Astrocyte of the cerebellum (primary cell): ENCODE results near the gene CCDC120.
A peak's percentile ranks its signal among the peaks of the same experiment; 100 is the strongest.

Experiments used
- DNase-seq: peaks from one replicate; pipeline ENCODE4 v3.0.0-alpha.2; 2011; ENCODE audit warnings: low read depth
- H3K4me3 ChIP-seq: 2 replicates; pipeline ENCODE4 v1.5.1; 2011; ENCODE audit warnings: mild to moderate bottlenecking, low read depth, low read length, moderate library complexity
- in situ Hi-C: cut with HindIII; loops from 2 replicates; pipeline ENCODE4 v1.10.0; 2017; ENCODE audit warnings: low sequenced_read_pairs
- TF ChIP-seq, protein P1 (sequence below): IDR thresholded peaks from 2 replicates; pipeline ENCODE4 v1.5.1; 2012; ENCODE audit warnings: low read length, low read depth, moderate library complexity, mild to moderate bottlenecking; ENCODE audit errors: missing control alignments

CCDC120 gene

DNA sequence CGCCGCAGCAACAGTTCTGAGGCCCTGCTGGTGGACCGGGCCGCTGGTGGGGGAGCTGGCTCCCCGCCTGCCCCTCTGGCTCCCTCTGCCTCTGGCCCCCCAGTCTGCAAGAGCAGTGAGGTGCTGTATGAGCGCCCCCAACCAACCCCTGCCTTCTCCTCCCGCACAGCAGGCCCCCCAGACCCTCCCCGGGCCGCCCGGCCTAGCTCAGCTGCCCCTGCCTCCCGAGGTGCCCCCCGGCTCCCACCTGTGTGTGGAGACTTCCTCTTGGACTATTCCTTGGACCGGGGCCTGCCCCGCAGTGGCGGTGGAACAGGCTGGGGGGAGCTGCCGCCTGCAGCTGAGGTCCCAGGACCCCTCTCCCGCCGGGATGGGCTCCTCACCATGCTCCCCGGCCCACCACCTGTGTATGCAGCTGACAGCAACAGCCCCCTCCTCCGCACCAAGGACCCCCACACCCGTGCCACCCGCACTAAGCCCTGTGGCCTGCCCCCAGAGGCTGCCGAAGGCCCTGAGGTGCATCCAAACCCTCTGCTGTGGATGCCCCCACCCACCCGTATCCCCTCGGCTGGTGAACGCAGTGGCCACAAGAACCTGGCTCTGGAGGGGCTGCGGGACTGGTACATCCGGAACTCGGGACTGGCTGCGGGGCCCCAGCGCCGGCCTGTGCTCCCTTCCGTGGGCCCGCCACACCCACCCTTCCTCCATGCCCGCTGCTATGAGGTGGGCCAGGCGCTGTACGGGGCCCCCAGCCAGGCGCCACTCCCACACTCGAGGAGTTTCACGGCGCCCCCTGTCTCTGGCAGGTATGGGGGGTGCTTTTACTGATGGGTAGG lies 8.7 kb downstream of the CCDC120 start:
- TF ChIP-seq, protein P1, sequence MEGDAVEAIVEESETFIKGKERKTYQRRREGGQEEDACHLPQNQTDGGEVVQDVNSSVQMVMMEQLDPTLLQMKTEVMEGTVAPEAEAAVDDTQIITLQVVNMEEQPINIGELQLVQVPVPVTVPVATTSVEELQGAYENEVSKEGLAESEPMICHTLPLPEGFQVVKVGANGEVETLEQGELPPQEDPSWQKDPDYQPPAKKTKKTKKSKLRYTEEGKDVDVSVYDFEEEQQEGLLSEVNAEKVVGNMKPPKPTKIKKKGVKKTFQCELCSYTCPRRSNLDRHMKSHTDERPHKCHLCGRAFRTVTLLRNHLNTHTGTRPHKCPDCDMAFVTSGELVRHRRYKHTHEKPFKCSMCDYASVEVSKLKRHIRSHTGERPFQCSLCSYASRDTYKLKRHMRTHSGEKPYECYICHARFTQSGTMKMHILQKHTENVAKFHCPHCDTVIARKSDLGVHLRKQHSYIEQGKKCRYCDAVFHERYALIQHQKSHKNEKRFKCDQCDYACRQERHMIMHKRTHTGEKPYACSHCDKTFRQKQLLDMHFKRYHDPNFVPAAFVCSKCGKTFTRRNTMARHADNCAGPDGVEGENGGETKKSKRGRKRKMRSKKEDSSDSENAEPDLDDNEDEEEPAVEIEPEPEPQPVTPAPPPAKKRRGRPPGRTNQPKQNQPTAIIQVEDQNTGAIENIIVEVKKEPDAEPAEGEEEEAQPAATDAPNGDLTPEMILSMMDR = no peak

DNA sequence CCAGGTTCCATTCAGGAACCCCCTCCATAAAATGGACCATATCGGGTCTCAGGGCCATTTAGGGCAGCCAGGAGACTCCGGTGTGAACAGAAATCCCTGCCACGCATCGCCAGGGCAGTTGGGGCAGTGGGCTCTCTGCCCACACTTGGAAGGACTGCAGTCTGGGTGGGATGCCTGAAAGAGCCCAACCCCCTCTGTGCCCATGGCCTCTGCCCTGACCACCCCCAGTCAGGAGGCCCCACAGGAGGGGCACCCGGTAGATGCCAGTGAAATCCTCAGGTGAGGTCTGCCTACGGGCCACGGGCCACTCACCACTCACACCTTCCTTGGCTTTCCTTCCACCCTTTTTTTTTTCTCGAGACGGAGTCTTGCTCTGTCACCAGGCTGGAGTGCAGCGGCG lies 10.2 kb downstream of the CCDC120 start:
- no peak overlapping the region for H3K4me3 ChIP-seq
- DNase-seq = no peak
- in situ Hi-C loops = no loop called here
- TF ChIP-seq, protein P1 = no peak

More for the DNA sequence above, 8.7 kb downstream of the CCDC120 start:
- no peak for DNase-seq
- H3K4me3 ChIP-seq = no peak overlapping the region
- in situ Hi-C loops = no loop called here

DNA sequence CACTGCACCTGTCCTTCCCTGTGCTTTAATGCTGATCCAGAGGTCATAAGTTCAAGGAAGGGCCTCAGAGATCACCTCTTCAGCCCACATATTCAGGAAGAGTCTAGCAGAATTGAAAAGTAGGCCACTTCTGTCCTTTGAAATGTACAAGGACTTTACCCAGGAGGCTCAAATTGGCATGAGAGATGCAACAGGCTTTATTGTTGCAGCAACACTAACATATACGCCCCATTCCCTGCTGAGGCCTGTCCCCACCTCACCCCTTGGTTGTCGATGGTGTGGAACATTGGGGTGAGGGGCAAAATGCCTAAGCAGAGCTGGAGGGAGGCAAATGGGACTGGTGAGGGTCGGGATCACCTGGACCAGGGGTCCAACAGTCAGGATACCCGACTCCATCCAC lies 12.2 kb downstream of the CCDC120 start:
- no peak overlapping the region for H3K4me3 ChIP-seq
- TF ChIP-seq, protein P1 = no peak
- no peak for DNase-seq
- in situ Hi-C loops = no loop called here

DNA sequence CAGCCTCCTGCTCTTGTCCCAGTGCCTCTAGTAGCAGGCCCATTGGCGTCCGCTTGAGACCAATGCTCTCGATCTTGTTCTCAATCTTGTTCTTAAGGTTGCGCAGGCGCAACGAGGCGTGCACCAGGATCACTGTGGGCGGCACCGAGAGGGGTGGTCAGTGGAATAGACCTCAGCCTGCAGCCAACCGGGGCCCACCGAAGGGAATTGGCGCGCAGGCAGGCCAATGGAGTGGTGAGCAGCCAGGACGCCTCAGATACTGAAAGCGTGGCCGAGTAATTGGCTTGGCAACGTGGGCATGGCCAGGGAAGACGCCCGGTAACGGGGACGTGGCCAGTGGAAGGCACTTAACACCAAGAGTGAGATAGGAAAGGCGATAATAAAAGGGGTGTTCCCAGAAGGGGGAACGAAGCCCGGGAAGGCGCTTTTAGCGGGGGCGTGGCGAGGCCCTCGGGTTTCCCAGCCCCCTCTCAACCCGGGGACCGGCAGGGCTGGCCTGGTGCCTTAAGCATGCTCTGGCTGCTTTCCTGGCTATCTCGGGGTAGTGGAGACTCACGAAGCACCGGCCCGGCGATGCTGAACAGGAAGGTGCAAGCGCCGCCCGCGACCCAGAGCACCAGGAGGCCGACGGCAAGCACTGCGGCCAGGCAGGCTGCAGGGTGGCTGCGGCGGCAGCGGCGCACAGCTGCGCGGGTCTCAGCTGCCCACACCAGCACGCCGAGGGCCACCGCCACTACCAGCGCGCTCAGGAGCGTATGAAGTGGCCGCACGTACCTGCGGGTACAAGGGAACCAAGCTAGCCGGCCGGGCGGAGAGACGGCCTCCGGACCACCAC lies 13.3 kb downstream of the CCDC120 start:
- TF ChIP-seq, protein P1 = no peak
- peak; percentile 33 for DNase-seq
- in situ Hi-C loops = no loop called here
- H3K4me3 ChIP-seq = peak overlapping the region; percentile 72

DNA sequence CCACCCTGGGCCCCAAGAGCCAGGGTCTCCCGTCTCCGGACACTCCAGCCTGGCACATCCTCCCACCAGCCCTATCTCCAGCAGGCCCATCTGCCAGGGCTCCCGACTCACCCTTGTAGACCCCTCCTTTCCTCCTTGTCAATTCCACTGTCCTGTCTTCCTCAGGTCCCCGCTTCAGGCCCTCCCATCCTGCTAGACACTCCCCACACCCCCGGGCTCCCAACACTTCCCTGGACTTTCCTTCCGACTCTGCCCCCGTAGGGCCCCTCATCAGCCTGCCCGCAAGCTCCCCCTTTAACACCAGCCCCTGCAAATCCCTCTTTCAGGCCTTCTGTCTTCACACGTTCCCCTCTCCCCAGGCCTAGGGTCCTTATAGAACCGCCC lies 13.9 kb downstream of the CCDC120 start:
- in situ Hi-C loops = no loop called here
- TF ChIP-seq, protein P1 = no peak
- peak overlapping the region; percentile 72 for H3K4me3 ChIP-seq
- DNase-seq = no peak

DNA sequence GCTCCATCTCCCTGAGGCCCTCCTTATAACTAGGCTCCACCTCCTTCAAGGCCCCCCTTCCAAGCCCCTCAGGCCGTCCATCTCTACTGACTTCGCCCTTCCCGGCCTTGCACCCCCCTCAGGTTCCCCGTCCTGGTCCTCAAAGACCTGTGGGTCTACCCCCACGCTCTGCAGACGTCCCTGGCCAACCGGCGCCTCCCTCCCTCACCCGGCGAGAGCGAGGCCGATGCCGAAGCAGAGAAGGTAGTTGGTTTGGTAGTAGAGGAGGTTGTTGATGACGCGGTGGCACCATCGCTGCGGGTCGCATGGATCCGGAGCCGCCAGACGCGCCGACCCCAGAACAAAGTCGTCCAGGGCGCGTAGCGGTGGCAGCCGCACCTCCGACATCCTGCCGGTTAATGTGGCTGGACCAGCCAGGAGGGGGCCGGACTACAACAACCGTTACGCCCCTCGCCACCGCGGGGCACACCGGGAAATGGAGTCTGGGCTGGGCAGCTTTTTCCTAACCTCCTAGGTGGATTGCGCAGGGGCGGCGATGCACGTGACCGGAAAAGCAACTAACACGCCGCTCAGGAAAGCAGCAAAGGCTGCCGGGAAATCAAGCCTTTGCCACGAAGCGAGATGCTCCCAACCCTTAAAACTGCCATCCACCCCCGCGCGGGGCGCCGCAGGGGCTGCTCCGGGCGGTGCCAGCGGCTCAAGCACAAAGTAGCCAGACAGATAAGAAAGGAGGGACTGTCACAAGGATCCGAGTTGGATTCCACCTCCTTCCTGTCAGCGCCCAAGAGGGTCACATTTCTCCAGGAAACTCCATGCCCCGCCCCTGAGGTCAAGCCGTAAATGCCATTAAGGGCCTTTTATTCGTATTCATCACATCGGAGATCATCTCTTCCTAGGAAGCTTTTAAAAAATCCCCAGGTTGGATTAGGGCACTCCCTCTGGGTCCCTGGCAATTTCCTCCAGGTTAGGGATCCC lies 15.1 kb downstream of the CCDC120 start, which contains the start of gene PRAF2:
TSS of gene PRAF2 (minus strand) at position 402 of the 975 bp plus-strand sequence. CDS start at position 387, 15 bp downstream.
- peak; percentile 70 for DNase-seq
- in situ Hi-C loops = no loop called here
- TF ChIP-seq, protein P1 = no peak
- H3K4me3 ChIP-seq = peak within 1 kb of the TSS; percentile 72
